K562 (cell line): Measurements from ENCODE around the gene ELP5. TPM values are rescaled to one million over a fixed set of nuclear protein-coding genes. Genes with fewer than 3 reads are reported as not detected.

ENCODE experiments used
- ATAC-seq: fragments of 200-7000 bp; cut with Tn5 transposase; 3 replicates; pipeline ENCODE4 v1.9.1; 2020; ENCODE audit warnings: moderate library complexity
- BruUV-seq: library from RNA; stranded (reverse); fragments of 400-500 nt; replicated peaks from 2 replicates; lab custom pipeline; 2021; lab: Mats Ljungman, UMichigan
- CTCF ChIA-PET: fragments of 300-600 bp; formaldehyde crosslinking; extraction: SDS; loops from one replicate; lab custom pipeline; 2021; ENCODE audit warnings: low intra/inter-chr PET ratio; lab: Yijun Ruan, JAX
- POLR2A ChIA-PET: fragments of 300-600, 350-650 bp; sonication (Branson Sonifier 250); formaldehyde crosslinking; extraction: SDS; loops from one replicate; lab custom pipeline; 2021; ENCODE audit warnings: antibody characterized with exemption, inconsistent platforms; lab: Yijun Ruan, JAX
- DNase-seq, 4 experiments: peaks; one replicate each; pipeline versions ENCODE4 v3.0.0 to v3.0.0-alpha.2; 2011 to 2018; ENCODE audit warnings: low spot score in 3 of 4, mixed read lengths in 3 of 4; ENCODE audit errors: extremely low read depth in 1 of 4
- FAIRE-seq: peaks from 2 replicates; lab custom pipeline; 2011; peaks lifted over from hg19 to GRCh38; lab: Jason Lieb, UNC
- H2AFZ ChIP-seq: 2 replicates; pipeline ENCODE4 v1.6.0; 2011; ENCODE audit warnings: low read depth, low read length, control low read depth, inconsistent platforms
- H3K27ac ChIP-seq: fragments of 200-600 bp; 3 replicates; pipeline ENCODE4 v1.8.0; 2011; ENCODE audit warnings: low read depth, mild to moderate bottlenecking, control low read depth, inconsistent platforms, low read length, moderate library complexity, mixed read lengths; ENCODE audit errors: extremely low read depth
- H3K27me3 ChIP-seq, 2 experiments: fragments of 300-600 bp in 1 of 2; 2 replicates in 1 of 2; 3 replicates in 1 of 2; pipeline versions ENCODE4 v1.6.0 to v1.8.0; 2011; ENCODE audit warnings: inconsistent platforms in 2 of 2, low read length in 2 of 2, mild to moderate bottlenecking in 1 of 2, mixed read lengths in 1 of 2, moderate library complexity in 1 of 2; ENCODE audit not compliant: control insufficient read depth in 2 of 2, insufficient read depth in 2 of 2
- H3K36me3 ChIP-seq: fragments of 300-600 bp; 3 replicates; pipeline ENCODE4 v1.8.0; 2011; ENCODE audit warnings: mild to moderate bottlenecking, low read length, inconsistent platforms; ENCODE audit not compliant: control insufficient read depth, insufficient read depth
- H3K4me1 ChIP-seq, 2 experiments: fragments of 200-600 bp in 1 of 2; replicated peaks in 1 of 2; 2 replicates in 1 of 2; 3 replicates in 1 of 2; pipeline versions ENCODE4 v1.5.1 to v1.8.0; 2011; ENCODE audit warnings: inconsistent platforms in 2 of 2, low read length in 2 of 2, mild to moderate bottlenecking in 1 of 2, mixed read lengths in 1 of 2, moderate library complexity in 1 of 2; ENCODE audit not compliant: control insufficient read depth in 2 of 2, insufficient read depth in 2 of 2
- H3K4me2 ChIP-seq: 2 replicates; pipeline ENCODE4 v1.6.1; 2011; ENCODE audit warnings: low read length, control low read depth, inconsistent platforms, mixed read lengths; ENCODE audit not compliant: insufficient read depth
- H3K4me3 ChIP-seq: fragments of 200-600 bp; sonication (generic), shearing (Covaris generic); 2 replicates; pipeline ENCODE4 v1.5.1; 2016; ENCODE audit warnings: control low read depth, inconsistent platforms
- H3K79me2 ChIP-seq: fragments of 200-600 bp; 3 replicates; pipeline ENCODE4 v1.8.0; 2011; ENCODE audit warnings: low read length, inconsistent platforms; ENCODE audit not compliant: control insufficient read depth, insufficient read depth
- H3K9ac ChIP-seq, 2 experiments: 2 replicates each; pipeline versions ENCODE4 v1.6.0 to v1.6.1; 2011; ENCODE audit warnings: low read depth in 2 of 2, low read length in 2 of 2, control low read depth in 1 of 2, inconsistent platforms in 1 of 2, mild to moderate bottlenecking in 1 of 2, mixed read lengths in 1 of 2; ENCODE audit not compliant: insufficient read depth in 1 of 2
- H3K9me1 ChIP-seq: one replicate; pipeline ENCODE4 v1.6.0; 2011; ENCODE audit warnings: inconsistent platforms, mild to moderate bottlenecking, low read length, moderate library complexity; ENCODE audit not compliant: control insufficient read depth, insufficient read depth
- H3K9me3 ChIP-seq: replicated peaks from 2 replicates; pipeline ENCODE4 v1.5.1; 2011; ENCODE audit warnings: low read depth, low read length, inconsistent platforms; ENCODE audit not compliant: control insufficient read depth, insufficient read depth
- H4K20me1 ChIP-seq: replicated peaks from 2 replicates; pipeline ENCODE4 v1.6.1; 2011; ENCODE audit warnings: low read length, inconsistent platforms, mixed read lengths; ENCODE audit not compliant: control insufficient read depth, insufficient read depth
- ATF4 ChIP-seq: fragments of 450-650 bp; formaldehyde crosslinking; IDR thresholded peaks from 2 replicates; pipeline ENCODE4 v1.4.0; 2022; ENCODE audit warnings: mild to moderate bottlenecking, moderate library complexity
- E2F8 ChIP-seq: fragments of 450-650 bp; IDR thresholded peaks from 2 replicates; pipeline ENCODE4 v1.7.1; 2018; ENCODE audit warnings: mild to moderate bottlenecking, low read depth; ENCODE audit not compliant: partially characterized antibody
- ESRRB ChIP-seq: fragments of 250-450 bp; sonication (Bioruptor Pico); IDR thresholded peaks from 2 replicates; pipeline ENCODE4 v1.5.0; 2020; ENCODE audit warnings: mild to moderate bottlenecking, moderate library complexity, borderline replicate concordance
- FOS ChIP-seq: IDR thresholded peaks from 3 replicates; pipeline ENCODE4 v1.6.1; 2011; ENCODE audit not compliant: insufficient read length; ENCODE audit errors: extremely low read depth
- KHSRP ChIP-seq: fragments of 450-650 bp; IDR thresholded peaks from 2 replicates; pipeline ENCODE4 v1.6.1; 2017
- MEF2A ChIP-seq: IDR thresholded peaks from 2 replicates; pipeline ENCODE4 v1.6.1; 2011; ENCODE audit warnings: low read depth, mild to moderate bottlenecking, low read length, moderate library complexity; ENCODE audit not compliant: control insufficient read depth
- NKRF ChIP-seq: fragments of 450-650 bp; IDR thresholded peaks from 2 replicates; pipeline ENCODE4 v1.6.1; 2016; ENCODE audit warnings: borderline replicate concordance
- RBBP5 ChIP-seq: fragments of 200-600 bp; sonication (generic); IDR thresholded peaks from 2 replicates; pipeline ENCODE4 v1.6.1; 2012; ENCODE audit warnings: borderline replicate concordance, mild to moderate bottlenecking, low read length, control low read depth, inconsistent platforms; ENCODE audit not compliant: insufficient read depth, poor library complexity, severe bottlenecking
- RFX7 ChIP-seq: fragments of 250-450 bp; sonication (Bioruptor Pico); IDR thresholded peaks from 2 replicates; pipeline ENCODE4 v1.5.1; 2021; ENCODE audit warnings: mild to moderate bottlenecking
- RHOXF2B ChIP-seq: fragments of 250-450 bp; sonication (Bioruptor Pico); conservative IDR thresholded peaks from 2 replicates; pipeline ENCODE4 v1.5.1; 2021
- SETDB1 ChIP-seq: IDR thresholded peaks from one replicate; pipeline ENCODE4 v1.6.1; 2012; ENCODE audit warnings: low read length, control low read depth, inconsistent platforms
- SIN3B ChIP-seq: fragments of 450-650 bp; IDR thresholded peaks from 2 replicates; pipeline ENCODE4 v1.6.1; 2017; ENCODE audit warnings: low read depth, mild to moderate bottlenecking, moderate library complexity
- STAT5A ChIP-seq: IDR thresholded peaks from 2 replicates; pipeline ENCODE4 v1.6.1; 2012; ENCODE audit warnings: low read length, inconsistent platforms, borderline replicate concordance
- THAP7 ChIP-seq: fragments of 250-450 bp; sonication (Bioruptor Pico); IDR thresholded peaks from 2 replicates; pipeline ENCODE4 v1.5.0; 2021
- TRIM24 ChIP-seq, 2 experiments: fragments of 450-650 bp; IDR thresholded peaks; 2 replicates each; pipeline ENCODE4 v1.6.1; 2016
- ZFP36 ChIP-seq: fragments of 150-350 bp; IDR thresholded peaks from 2 replicates; pipeline ENCODE4 v1.6.1; 2018; ENCODE audit warnings: low read length, low read depth; ENCODE audit not compliant: partially characterized antibody
- ZNF75A ChIP-seq: fragments of 450-650 bp; formaldehyde crosslinking; IDR thresholded peaks from 2 replicates; pipeline ENCODE4 v1.4.0; 2020; ENCODE audit warnings: mild to moderate bottlenecking
- WGBS: fragments of 100-300 bp; shearing (Covaris generic); methylation state at CpG from one replicate; pipeline ENCODE4 v1.1.6; 2016; ENCODE audit warnings: low coverage, mixed read lengths; ENCODE audit not compliant: insufficient coverage; ENCODE audit errors: missing lambda C conversion rate; 5-methylcytosine and 5-hydroxymethylcytosine counted together
- in situ Hi-C: fragments of 300-500 bp; cut with MboI; formaldehyde crosslinking; loops from 4 replicates; pipeline ENCODE4 v1.15.0; 2018; ENCODE audit warnings: inconsistent platforms, mixed read lengths
- intact Hi-C: fragments of 100-400 bp; cut with micrococcal nuclease; formaldehyde crosslinking; loops from 2 replicates; pipeline ENCODE4 v1.14.2; 2022
- polyA plus RNA-seq, 8 experiments: library from polyadenylated mRNA; depleted of rRNA in 4 of 8; stranded (reverse) in 5 of 8; unstranded in 3 of 8; fragments of >200 nt; fragmentation: Nextera tagmentation in 2 of 8; fragmentation: Illumina TruSeq in 1 of 8; extraction: Ambion mirVana in 2 of 8; extraction: Trizol in 1 of 8; gene quantifications; 2 replicates each; pipeline versions ENCODE4 v1.2.1 to v1.2.3, GENCODE V29; 2011 to 2014; ENCODE audit warnings: inconsistent platforms in 1 of 8, missing spikeins in 1 of 8
- total RNA-seq, 7 experiments: library from RNA; depleted of rRNA in 6 of 7; stranded (reverse); fragments of >200 nt in 6 of 7; fragmentation: Illumina TruSeq in 2 of 7; extraction: Trizol in 2 of 7; gene quantifications; 2 replicates each; pipeline versions ENCODE4 v1.2.1 to v1.2.3, GENCODE V29; 2011 to 2021; ENCODE audit warnings: low replicate concordance in 1 of 7

The ELP5 gene
- total and polyA plus RNA-seq, 9 of the 15 experiments (the other 6 are each of a cell fraction or from before 2014, with no cell fraction given), result 25.7 to 77.9 (median 52.9) TPM

- no peak for FAIRE-seq
- TF ChIP-seq THAP7 (no peak), KHSRP (no peak), FOS (no peak), STAT5A (no peak), E2F8 (no peak), RHOXF2B (no peak), ZFP36 (no peak), ZNF75A (no peak), RFX7 (CRISPR knock-in tag) (no peak), ESRRB (no peak), NKRF (no peak), SIN3B (no peak), RBBP5 (no peak), TRIM24 (IDR thresholded peaks at IDR 0.05) (no peak), SETDB1 (no peak), MEF2A (no peak), ATF4 (no peak)
Measured at GRCh38 chr17:7266784-7267183, 14.8 kb downstream of the ELP5 start.

More at GRCh38 chr17:7266784-7267183, 14.8 kb downstream of the ELP5 start:
- in situ Hi-C loops (no loop called here), intact Hi-C loops (no loop called here)
- H4K20me1 ChIP-seq, result no peaks in the 10 kb centered on the region
- H3K27ac ChIP-seq, result peak overlapping the region; percentile 24; the same call in 1 of the 3 replicates
- H3K4me1 ChIP-seq, result peaks cover 10 to 23% of the 10 kb centered on the region in 2 experiments; a peak in 4 of 5 replicates
- no peak overlapping the region for H3K4me2 ChIP-seq
- ATAC-seq (no peak), DNase-seq (no peak)
- 33% methylated on average over 1 of the region's 1 CpG for WGBS
- peak overlapping the region; percentile 78 for H2AFZ ChIP-seq
- POLR2A ChIA-PET, result interaction anchor here (0.6 to 1.2 kb wide), 3 partner anchors 15 to 419 kb away, joined by 3 read pairs; partner anchors contain the start of genes CTDNEP1 and ELP5
- H3K79me2 ChIP-seq, result no peaks in the 10 kb centered on the region
- H3K36me3 ChIP-seq, result no peaks in the 10 kb centered on the region
- no peak overlapping the region for H3K4me3 ChIP-seq
- no peaks in the 10 kb centered on the region for H3K9me1 ChIP-seq
- no TSS peak for BruUV-seq
- H3K9ac ChIP-seq, result peak overlapping the region in 1 of 2 experiments; percentile 58; a peak in 1 of 4 replicates
- H3K9me3 ChIP-seq, result no peaks in the 10 kb centered on the region
- no peaks in the 10 kb centered on the region for H3K27me3 ChIP-seq
- CTCF ChIA-PET, result no interaction called here
